GM21723 (cell line): ENCODE results near the gene PET100.
A peak's percentile ranks its signal among the peaks of the same experiment; 100 is the strongest.
"Not testable (repeated sequence)": the region's sequence is repeated elsewhere in the genome, so short reads cannot be mapped to it uniquely, and the experiment has no call there.

Source experiments
- ATAC-seq: cut with Tn5 transposase; IDR thresholded peaks from one replicate; pipeline ENCODE4 v1.9.1; 2021; ENCODE audit warnings: mild to moderate bottlenecking, moderate library complexity; ENCODE audit not compliant: unreplicated experiment

PET100 gene

GRCh38 chr19:7632340-7633203 lies 3.0 kb downstream of the PET100 start:
- no peak for ATAC-seq

GRCh38 chr19:7633698-7634097 lies 4.1 kb downstream of the PET100 start, which contains the start of gene PCP2:
PCP2 (minus strand) TSS chr19:7633719; CDS start chr19:7633457, 262 bp downstream.
- ATAC-seq, result no peak

DNA sequence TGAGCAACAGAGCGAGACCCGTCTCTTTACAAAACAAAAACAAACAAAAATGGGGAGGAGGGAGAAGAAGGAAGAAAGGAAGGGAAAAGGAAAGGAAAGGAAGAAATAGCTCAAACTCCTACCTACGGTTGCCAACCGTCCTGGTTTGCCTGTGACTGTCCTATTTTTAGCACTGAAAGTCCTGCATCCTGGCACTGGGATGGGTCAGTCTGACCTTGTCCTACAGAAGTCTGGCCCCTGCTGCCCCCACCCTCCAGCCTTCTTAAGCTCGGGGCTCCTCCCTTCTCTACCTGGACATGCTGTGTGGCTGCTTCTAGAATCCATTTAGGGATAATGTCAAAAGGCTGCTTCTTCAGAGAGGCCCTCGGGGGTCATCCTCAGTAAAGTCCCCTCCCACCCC lies 6.1 kb downstream of the PET100 start:
- ATAC-seq, result no peak

DNA sequence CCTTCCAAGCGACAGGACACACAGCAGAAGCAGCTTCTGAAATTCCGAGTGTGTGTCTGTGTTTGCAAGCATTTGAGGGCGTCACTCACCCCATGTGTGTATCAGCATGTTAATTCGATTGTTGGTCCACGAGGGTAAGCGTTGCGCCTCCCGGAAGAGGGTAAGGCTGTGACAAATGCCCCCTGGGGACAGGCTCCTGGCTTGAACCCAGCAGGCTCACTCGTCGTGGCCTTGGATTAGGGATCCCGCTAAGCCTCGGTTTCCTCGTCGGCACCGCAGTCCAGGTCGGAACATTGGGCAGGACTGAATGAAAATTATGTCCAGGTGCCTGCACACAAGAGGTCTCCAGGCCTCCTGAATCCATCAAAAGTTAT lies 6.7 kb downstream of the PET100 start:
- ATAC-seq, result no peak

GRCh38 chr19:7636691-7637373 lies 7.2 kb downstream of the PET100 start, which contains the start of gene STXBP2:
STXBP2 (plus strand) TSS chr19:7637110; CDS start chr19:7637150, 40 bp downstream.
- peak; percentile 69 for ATAC-seq

DNA sequence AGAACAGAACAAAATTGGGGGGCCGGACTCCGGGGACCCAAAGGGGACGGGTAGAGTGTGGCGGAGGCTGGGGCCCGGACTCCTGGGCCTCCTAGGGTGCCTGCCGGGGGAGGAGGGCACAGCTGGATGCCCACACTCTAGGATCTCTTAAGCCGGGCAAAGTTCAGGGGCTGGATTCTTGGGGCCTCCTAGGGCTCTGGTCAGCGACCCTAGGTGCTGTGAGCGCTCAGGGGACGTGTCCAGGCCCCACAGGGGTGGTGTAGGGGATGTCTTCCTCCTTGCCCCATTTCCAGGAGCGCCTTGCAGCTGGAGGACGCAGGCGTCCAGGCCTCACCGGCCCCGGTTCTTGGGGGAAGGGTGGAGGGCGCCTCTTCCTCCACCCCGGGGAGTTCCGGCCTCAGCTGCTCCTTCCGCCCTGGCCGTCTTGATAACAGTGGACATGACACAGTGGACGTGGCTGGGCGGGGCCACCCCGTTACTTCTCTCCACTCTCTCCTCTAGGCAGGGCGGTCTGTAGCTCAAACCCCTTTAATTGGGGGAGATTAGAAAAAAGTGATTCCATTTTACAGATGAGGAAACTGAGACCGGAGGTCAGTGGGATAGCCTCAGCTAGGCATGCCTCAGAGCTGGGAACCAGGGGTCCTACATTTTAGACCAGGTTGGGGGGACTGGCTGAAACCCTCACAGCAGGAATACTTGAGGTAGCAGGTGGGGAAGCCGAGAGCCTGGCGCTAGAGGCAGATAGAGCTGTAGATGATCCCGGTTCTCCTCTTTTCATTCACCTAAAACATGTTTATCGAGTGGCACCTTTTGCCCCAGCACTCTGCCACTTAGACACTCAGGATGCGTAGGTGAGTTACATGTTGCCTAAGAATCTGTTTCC lies 8.0 kb downstream of the PET100 start:
- ATAC-seq, result no peak

- ATAC-seq, result no peak
Measured at GRCh38 chr19:7638802-7639465, 9.3 kb downstream of the PET100 start.

DNA sequence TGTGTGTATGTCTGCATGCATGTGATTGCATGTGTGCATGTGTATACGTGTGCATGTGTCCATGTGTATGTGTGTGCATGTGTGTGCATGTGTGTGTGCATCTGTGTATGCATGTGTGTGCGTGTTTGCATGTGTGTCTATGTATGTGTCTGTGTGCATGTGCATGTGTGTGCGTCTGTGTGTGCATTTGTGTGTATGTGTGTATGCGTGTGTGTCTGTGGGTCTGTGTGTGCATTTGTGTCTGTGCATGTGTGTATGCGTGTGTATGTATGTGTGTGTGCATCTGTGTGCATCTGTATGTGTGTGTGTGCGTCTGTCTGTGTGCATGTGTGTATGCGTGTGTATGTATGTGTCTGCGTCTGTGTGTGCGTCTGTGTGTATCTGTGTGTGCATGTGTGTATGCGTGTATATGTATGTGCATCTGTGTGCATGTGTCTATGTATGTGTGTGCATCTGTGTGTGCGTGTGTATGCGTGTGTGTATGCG lies 10.3 kb downstream of the PET100 start:
- no peak for ATAC-seq

GRCh38 chr19:7640803-7641202 lies 11.2 kb downstream of the PET100 start:
- ATAC-seq, result no peak

- ATAC-seq, result no peak
Measured at GRCh38 chr19:7641290-7642276, 12.0 kb downstream of the PET100 start.

DNA sequence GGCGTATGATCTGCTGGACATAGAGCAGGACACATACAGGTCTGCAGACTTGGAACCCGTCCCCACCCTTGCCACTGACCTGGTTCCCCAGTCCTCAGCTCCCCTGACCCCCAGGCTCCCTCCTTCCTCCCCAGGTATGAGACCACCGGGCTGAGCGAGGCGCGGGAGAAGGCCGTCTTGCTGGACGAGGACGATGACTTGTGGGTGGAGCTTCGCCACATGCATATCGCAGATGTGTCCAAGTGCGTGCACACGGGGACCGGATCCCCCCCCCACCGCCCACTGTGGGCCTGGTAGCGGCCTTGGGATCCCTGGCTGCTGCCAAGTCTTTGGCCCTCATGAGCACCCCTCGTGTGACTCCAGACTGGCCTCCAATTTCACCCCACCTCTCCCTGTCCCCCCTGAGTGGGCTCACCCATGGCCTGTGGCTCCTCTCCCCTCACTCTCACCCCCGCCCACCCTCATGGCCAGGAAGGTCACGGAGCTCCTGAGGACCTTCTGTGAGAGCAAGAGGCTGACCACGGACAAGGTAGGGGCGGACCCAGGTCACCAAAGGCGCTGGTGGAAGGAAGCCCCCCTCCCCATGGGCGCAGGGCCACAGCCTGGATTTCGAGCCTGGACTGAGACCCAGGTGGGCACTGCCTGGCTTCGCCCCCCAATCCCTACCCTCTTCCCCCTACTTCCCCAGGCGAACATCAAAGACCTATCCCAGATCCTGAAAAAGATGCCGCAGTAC lies 12.9 kb downstream of the PET100 start:
- ATAC-seq, result no peak

DNA sequence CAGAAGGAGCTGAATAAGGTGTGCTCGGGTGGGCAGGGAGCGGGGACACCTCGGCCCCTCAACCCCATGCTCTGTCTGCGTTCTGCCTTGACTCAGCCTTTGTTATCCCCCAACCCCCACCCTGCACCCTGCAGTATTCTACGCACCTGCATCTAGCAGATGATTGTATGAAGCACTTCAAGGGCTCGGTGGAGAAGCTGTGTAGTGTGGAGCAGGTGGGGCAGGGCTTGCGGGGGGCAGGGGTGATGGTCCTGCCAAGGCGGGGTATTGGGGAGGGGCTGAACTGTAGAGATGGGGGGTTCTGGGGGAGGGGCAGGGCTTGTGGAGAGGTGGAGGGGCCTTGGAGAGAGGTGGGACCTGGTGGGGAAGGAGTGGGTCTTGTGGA lies 13.4 kb downstream of the PET100 start:
- ATAC-seq, result no peak

DNA sequence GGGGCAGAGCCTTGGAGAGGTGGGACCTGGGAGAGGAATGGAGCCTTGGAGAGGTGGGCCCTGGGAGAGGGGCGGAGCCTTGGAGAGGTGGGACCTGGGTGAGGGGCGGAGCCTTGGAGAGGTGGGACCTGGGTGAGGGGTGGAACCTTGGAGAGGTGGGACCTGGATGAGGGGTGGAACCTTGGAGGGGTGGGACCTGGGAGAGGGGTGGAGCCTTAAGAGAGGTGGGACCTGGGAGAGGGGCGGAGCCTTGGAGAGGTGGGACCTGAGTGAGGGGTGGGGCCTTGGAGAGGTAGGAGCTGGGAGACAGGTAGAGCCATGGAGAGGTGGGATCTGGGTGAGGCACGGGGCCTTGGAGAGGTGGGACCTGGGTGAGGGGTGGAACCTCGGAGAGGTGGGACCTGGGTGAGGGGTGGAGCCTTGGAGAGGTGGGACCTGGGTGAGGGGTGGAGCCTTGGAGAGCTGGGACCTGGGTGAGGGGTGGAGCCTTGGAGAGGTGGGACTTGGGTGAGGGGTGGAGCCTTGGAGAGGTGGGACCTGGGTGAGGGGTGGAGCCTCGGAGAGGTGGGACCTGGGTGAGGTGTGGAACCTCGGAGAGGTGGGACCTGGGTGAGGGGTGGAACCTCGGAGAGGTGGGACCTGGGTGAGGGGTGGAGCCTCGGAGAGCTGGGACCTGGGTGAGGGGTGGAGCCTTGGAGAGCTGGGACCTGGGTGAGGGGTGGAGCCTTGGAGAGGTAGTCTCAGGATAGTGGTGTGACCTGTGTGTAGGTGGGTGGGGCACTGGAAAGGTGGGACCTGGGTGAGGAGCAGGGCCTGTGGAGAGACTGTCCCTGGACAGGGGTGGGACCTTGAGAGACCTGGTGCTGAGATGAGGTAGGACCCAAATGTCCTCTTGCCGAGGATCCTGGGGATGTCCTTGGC lies 14.3 kb downstream of the PET100 start:
- not testable (repeated sequence) for ATAC-seq

DNA sequence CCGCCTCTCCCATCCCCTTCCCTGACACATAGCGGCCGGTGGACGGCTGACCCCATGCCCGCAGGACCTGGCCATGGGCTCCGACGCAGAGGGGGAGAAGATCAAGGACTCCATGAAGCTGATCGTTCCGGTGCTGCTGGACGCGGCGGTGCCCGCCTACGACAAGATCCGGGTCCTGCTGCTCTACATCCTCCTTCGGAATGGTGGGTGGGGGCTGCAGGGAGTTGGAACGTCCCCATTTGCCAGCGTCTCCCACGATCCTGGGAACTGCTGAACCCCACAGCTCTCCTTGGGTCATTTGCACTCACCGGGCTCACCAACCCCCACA lies 14.9 kb downstream of the PET100 start:
- no peak for ATAC-seq

DNA sequence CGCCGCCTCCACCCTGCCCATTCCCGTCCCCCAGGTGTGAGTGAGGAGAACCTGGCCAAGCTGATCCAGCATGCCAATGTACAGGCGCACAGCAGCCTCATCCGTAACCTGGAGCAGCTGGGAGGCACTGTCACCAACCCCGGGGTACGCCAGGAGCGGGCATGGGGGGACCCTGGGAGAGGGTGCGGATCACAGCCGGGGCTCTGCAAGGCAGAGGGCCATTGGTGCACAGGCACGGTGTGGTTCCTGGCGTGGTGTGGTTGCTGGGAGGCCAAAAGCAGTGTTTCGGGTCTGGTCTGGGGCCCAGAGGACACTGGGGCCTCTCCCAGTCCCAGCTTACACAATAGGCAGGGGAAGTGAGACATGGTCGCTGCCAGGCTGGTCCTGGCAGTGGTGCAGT lies 15.6 kb downstream of the PET100 start:
- no peak for ATAC-seq

- no peak for ATAC-seq
Measured at GRCh38 chr19:7645656-7646425, 16.2 kb downstream of the PET100 start.

DNA sequence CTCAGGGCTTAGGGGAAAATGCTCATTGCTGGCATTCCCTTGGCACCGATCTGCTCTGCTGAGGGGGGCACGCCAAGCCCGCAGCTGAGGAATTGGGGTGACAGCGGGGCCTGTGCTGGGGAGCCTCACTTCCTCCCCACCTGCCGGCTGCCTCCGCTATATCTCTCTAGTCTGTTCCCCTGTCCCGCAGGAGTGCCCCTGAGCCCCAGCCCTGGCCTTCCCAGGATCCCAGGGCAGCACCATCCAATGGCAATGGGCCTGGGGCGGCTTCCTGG lies 16.8 kb downstream of the PET100 start:
- no peak for ATAC-seq
